GM21576 (cell line): ENCODE data around the gene CACNA1B.
"Not testable (repeated sequence)": the region's sequence is repeated elsewhere in the genome, so short reads cannot be mapped to it uniquely, and the experiment has no call there.

Experiments used
- ATAC-seq: cut with Tn5 transposase; IDR thresholded peaks from one replicate; pipeline ENCODE4 v1.9.1; 2021; ENCODE audit warnings: mild to moderate bottlenecking, moderate library complexity; ENCODE audit not compliant: unreplicated experiment

The CACNA1B gene

DNA sequence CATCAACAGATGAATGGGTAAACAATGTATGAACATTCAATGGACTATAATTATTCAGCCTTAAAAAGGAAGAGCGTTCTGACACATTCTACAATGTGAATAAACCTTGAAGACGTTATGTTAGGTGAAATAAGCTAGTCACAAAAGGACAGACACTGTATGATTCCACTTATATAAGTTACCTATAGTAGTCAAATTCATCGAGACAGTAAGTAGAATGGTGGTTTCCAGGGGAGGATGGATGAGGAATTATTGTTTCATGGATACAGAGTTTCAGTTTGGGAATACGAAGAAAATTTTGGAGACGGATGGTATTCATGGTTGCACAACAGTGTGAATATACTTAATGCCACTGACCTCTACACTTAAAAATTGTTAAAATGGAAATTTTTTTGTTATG lies 216.4 kb downstream of the CACNA1B start:
- no peak for ATAC-seq

DNA sequence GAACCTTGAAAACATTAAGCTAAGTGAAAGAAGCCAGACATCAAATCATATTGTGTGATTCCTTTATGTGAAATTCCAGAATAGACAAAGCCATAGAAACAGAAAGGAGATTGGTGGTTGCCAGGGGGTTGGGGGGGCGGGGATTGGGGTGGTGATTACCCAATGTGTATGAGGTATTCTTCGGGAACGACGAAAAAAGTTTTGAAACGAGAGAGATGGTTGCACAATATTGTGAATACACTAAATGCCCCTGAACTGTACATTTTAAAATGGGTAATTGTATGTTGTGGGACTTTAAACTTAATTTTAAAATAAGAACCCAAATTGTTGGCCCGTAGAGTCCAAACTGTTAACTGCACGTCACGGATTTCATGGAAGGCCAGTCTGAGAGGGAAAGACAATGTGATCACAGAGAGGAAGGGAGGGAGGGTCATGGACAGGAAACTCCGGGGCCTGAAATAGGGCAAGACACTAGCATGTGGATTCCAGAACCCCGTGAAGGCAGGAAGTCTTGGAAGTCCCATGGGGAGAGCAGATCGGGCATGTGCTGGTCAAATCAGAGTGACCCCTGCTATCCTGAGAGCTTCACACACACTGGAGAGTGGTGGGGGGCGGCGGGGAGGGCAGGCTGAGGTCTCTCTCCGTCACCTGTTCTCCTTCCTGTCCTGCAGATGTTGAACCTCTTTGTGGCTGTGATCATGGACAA lies 218.4 kb downstream of the CACNA1B start:
- no peak for ATAC-seq

DNA sequence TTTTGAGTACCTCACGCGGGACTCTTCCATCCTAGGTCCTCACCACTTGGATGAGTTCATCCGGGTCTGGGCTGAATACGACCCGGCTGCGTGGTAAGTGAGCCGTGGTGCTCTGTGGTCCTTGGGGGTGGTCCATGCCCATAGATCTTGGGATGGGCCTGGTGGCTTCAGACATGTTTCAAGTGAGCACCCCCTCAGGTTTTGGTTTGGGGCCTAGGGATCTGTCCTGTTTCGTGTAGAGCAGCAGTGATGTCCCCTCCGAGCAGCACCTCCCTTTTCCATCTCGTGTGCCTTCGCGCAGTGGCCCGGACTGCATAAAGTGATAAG lies 218.9 kb downstream of the CACNA1B start:
- ATAC-seq = no peak

DNA sequence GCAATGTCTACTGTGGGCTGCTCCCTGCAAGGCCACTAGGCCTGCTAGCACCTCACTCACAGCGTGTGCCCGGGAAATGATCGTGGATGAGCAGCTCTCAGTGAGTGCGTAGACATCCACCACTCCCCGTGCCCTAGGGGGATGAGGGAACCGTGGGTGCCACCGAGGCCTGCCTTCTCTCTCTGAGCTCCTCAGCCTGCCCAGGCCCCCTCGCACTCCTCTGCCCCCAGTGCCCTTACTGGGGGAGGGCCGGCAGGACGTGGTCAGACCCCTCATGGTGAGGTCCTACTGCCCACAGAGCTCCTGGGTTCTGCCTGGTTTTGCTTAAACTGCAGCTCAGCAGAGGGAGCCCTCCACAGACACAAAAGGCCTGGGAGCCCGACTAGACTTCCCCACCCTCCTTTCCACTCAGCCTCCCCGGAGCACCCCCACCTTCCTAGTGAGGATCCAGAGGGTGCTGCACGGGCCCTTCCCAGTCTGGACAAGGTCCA lies 220.0 kb downstream of the CACNA1B start:
- no peak for ATAC-seq

DNA sequence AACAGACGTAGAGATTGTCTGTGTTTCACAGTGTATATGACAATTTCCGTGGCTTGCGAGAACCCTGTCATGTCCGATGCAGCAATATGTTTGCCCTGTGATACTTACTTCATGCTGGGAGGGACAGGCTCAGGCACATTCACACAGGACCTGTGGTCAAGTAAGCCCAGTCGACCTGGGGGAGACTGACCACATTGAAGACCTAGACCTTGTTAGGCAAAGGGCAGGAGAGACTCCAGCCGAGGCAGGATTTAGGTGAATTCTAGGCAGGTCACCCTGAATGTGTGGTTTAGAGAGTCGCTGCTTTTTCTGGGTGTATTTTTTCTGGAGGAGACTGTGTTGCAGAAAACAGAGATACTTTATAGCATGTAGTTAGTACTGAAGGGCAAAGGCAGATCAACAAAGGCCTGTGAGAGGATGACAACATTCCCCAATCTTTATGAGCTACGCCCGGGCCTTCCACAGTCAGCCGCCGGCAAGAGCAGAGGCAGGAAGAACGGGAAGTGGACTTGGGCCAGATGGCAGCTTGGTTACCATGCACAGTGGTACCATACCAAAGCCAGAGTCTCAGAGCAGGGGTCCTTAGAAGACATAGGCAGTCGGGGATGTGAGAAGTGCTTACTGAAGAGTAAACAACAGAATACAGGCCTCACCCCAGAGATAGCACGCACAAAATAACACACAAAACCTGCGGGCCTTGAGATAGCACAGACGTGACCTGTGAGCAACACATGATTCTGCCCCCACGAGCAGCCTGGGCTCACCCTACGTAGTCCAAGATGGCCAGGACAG lies 220.7 kb downstream of the CACNA1B start:
- ATAC-seq = no peak

DNA sequence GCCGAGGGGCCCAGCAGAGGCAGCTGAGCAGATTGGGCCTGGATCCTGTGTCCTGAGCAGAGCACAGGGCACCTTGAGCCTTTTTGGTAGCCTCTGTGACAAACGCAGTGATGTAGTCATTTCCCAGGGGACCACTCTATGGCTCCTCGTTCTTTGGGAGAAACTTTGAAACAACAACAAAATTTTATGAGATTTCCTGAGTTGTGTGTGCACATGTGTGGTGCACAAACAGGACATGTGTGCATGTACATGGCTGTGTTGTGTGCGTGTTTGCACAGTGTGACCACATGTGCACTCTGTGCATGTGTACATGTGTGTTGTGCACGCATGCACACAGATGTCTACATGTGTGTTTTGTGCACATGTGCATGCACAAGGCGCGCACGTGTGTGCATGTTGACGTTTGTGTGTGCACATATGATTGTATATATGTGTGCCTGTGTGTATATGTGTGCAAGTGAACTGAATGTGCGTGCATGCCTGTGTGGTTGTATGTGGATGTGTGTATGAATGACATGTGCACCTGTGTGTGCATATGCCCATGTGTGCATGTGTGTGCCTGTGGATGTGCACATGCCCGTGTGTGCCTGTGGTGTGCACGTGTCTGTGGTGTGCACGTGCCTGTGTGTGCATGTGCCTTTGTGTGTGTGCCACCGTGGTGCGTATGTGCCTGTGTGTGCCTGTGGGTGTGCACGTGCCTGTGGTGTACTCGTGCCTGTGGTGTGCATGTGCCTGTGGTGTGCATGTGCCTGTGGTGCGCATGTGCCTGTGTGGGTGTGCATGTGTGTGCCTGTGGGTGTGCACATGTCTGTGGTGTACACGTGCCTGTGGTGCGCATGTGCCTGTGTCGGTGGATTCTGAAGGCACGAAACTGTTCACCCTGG lies 221.6 kb downstream of the CACNA1B start:
- ATAC-seq = no peak

DNA sequence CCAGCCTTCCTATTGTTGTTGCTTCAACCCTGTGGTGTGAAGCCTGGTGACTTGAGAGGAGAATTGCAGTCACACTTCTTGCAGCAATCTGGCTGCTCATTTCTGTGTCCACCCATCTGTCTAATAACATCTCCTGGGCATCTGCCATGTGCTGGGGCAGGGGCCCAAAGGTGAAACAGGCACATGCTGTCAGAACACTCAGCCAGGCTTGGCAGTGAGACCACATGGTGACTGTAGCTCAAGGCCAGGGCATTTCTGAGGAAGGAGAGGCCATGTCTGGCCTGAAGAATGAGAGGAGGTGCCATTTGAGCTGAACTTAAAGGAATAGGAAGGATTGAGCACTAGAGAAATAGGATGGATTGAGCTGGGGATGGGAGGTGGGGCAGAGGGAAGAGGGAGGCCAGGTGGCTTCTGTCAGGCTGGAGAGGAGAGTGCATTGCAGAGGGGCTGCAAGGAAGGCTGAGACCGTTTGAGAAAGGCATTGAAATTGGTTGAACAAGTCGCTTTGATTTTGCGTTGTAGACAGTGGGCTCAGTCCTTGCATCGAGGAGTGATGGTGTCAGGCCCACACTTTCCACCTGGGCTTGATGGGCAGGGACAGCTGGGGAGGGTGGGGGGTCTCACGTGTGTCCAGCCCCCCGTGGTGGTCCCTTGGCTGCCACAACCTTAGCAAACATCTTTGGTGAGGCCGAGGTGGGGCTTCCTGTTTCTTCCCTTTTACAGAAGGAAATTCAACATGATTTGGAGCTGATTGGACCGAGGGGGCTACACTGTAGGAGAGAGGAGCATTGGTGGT lies 222.4 kb downstream of the CACNA1B start:
- ATAC-seq = no peak

DNA sequence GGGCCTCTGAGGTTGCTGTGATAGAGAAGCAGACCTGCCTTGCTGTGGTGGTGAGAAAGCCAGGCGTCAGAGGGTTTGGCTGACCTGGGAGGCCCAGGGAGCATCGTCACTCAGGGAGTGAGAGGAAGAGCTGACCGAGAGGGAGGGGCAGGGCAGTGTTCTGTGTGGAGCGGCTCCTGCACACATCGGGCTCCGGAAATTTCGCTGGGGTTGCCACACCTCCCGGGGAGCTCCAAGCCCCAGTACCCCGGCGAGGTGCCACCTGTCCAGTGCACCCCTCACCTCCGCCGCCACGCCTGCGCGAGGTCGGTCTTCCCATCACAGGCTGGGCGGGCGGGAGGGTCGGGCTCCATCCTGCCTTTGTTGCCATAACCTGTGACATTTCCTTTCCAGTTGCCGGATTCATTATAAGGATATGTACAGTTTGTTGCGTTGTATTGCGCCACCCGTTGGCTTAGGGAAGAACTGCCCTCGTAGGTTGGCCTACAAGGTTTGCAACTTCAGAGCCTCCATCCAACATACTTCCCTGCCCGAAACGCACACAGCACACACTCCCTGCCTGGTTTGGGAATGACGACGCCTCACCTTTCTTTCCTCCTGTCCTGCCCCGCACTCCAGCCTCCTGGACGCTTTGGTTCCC lies 223.2 kb downstream of the CACNA1B start:
- ATAC-seq = no peak

DNA sequence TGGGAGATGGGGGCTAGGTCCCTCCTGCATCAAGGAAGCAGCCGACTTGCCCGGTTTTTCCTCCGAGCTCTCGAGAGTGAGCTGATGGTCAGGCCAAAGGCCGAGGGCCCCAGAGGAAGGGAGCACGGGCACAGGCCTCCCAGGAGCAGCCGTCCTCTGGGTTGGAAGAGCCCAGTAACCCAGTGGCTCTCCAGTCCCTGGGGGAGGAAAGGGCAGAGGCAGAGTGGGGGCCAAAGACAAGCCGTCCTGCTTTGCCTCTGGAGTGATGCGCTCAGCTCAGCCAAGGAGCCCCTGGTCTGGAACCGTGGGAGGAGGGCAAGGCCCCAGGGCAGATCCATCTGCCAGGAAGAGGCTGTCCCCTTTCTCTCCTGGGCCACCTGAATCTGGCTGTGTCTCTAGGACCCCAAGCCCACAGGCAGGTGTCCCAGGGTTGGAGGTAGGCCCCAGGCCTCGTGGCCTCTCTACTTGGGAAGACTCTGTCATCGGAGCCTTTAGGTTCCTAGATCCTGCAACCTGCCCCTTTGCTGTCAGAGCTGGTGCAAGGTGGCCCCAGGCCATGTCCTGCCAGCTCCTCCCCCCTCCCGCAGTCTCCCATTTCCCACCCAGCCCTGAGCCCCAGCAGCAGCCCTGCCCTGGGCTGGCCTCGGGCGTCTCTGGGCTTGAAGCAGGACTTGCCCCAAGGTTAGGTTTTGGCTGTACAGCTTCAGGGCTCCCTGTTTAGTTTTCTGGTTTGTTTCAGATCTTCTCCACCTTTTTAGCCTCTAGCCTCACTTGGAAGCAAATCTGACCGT lies 224.1 kb downstream of the CACNA1B start:
- ATAC-seq = no peak

DNA sequence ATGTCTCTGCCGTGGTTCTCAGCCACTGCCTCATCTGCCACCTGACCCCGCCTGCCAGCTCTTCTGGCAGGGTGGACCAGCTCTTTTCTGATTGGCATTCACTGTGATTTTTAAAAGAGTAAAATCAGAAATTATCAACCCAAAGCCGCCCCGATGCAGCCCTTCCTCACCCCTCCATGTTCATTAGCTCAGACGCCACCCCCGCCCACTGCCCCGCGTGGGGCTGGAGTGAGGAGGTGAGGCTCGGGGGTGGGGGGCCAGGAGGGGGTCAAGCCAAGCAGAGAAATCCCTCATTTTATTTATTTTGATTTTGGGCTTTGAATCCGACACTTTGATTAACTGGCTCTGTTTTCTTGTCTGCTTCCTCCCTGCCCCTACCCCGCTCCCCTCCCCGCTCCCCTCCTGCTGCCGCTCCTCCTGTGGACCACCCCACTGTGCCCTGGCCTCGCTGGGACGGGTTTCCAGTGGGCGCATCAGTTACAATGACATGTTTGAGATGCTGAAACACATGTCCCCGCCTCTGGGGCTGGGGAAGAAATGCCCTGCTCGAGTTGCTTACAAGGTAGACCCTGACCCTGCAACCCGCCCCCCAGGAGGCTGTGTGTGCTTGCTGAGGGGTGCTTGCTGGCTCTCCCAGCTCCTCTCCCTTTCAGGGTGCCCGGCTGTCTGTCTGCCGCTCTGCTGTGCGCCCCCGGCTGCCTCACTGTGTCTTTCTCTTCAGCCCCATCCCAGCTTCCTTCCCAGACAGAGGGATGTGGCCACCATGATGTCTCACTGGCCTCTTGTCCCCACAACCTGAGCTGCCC lies 224.9 kb downstream of the CACNA1B start:
- no peak for ATAC-seq

DNA sequence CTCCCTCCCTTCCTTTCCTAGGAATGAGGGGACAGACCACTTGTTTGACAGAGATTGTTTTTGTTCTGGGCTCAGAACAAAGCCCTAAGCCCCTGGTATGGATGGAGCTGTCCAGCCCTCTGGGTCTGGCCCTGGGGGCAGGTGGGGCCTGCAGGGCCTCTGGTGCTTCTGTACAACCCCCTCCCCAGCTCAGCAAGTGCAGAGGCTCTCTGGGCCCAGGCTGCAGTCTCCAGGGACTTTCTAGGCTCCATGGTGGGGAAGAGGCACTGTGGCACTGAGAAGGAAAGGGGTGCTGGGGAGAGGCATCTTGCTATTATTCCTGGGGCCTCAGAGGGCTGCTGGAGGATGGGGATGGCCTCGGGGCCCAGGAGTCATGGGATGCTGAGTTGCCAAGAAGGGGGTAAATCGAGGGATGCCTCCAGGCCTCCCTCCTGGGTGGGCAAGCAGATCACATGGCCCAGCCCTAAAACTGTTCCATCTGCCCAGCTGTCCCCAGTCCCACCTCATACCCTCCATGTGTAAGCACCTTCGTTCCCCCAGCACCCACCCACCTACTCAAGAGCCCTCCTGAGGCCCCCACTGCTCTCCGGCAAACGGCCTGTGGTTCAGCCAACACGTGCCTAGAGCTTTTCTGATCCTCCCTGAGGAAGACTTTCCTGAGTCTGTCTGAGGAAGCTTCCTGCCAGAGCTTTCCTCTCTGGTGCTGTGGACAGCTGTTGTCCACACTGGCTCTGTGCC lies 225.7 kb downstream of the CACNA1B start:
- no peak for ATAC-seq

DNA sequence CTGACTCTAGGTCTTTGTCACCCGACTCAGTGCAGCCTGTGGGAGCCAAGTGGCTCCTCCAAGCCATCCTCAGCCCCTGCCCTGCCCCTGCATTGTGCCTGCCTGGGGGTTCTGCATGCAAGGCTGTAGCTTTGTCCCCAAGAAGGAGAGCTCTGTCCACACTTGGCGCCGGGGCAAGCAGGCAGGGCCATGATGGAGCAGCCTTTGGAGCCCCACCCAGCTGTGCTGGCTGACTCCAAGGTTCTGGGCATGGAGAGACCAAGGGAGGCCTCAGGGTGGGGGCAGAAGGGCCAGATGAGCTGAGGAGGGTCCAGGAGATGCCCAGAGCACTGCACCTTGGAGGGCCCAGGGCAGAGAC lies 226.2 kb downstream of the CACNA1B start:
- no peak for ATAC-seq

DNA sequence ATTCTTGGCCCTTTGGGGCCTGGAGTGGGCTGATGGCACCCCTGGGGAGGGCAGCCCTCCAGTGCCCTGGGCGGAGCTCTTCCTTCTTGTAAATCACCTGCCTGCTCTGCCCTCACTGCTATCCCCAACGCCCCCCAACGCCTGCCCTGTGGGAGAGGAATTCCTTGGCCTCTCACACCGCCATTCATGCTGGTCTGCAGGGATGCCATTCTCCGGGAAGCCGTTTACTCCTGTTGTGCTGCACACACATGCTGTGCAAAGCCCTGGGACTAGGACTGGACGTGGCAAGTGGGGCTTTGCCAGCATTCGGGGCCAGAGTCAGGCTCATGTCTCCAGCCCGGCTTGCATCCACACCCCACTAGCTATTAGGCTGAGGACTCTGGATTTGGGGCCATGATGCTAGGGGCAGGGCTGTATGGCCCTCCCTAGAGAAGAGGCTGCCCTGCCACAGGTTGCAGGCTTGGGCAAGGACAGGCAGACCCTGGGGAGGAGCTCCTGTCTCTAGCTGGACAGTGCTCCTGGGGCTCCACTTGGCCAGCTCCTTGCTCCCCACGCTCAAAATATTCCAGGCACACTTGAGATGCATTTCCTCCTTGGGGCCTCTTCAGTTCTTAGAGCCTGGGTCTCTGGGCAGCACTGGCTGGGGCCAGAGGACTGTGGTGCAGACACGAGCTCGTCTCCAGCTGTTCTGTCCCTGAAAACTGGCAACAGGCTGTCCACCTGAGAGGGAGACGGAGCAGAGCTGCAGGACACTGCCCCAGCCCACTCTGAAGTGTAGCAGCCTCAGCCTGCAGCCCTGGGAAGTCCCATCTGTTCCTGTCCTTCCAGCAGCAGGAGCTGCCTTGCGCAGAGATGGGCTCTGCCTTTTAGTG lies 226.9 kb downstream of the CACNA1B start:
- no peak for ATAC-seq

DNA sequence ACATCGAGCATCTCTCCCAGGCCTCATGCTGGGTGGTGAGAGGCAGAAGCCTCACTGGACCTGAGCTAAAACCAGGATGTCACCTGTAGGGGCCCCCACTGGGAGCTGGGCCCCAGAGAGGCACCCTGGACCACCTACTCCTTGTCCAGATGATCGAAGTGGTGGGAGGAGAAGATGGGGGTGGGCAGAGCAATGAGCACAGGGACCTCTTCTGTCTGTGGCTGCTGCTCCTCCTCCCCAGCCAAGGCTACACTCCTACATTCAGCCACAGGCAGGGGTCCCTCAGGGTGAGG lies 227.5 kb downstream of the CACNA1B start:
- no peak for ATAC-seq

DNA sequence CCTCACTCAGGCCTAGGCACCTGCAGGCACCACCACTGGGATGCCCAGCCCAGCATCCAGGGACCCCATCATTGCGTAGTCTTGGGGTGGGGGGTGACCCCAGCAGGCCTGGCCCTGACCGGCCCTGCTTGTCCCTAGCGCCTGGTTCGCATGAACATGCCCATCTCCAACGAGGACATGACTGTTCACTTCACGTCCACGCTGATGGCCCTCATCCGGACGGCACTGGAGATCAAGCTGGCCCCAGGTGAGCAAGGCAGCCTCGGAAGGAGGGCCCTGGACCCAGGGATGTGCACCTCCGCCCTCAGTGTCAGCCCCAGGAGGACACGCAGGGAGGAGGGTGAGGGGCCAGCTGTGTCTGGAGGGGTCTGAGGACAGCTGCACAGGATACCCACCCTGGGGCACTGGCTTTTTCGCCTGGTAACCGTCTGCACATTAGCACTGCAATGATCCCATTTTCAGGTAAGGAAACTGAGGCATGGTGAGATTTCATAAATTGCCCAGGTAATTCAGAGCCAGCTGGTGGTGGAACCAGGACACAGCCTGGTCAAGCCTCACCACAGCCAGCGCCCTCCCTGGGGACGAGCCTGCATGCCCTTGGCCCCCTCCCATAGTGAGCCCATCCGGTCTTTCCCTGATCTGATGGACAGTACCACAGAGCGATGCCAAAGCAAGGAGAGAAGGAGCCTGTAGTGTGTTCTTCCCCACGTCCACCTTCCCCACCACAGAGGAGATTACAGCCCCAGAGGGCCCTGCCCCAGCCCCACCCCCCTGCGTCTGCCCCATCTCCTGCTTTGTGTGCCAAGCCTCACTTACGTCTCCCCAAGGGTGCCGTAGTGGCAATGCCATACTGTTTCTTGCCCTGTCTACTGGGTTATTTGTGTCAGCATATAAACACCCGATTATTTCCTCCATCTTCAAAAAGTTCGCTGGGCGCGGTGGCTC lies 228.3 kb downstream of the CACNA1B start:
- no peak for ATAC-seq

DNA sequence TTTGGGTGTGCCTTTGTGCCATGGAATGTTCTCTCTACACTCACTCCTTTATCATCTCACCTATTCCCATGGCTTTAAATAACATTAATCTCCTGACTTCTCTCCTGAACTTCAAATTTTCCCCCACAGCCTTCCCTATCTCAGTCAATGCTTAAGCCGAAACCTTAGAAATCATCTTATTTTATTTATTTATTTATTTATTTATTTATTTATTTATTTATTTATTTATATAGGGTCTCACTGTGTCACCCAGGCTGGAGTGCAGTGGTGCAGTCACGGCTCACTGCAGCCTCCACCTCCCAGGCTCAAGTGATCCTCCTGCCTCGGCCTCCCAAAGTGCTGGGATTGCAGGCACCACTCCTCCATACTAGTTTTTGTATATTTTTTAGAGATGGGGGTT lies 229.5 kb downstream of the CACNA1B start:
- not testable (repeated sequence) for ATAC-seq
